K562 (cell line): ENCODE data around the gene PKLR. TPM values are rescaled to one million over a fixed set of nuclear protein-coding genes. Genes with fewer than 3 reads are reported as not detected.

Experiments used
- BCL6 ChIP-seq: fragments of 250-450 bp; sonication (Bioruptor Pico); IDR thresholded peaks from 2 replicates; pipeline ENCODE4 v1.4.0; 2020
- CHD1 ChIP-seq: fragments of 200-600 bp; sonication (generic); IDR thresholded peaks from one replicate; pipeline ENCODE4 v1.6.1; 2012; ENCODE audit warnings: mild to moderate bottlenecking, moderate library complexity, low read length, inconsistent platforms
- DACH1 ChIP-seq: fragments of 450-650 bp; IDR thresholded peaks from 2 replicates; pipeline ENCODE4 v1.6.1; 2018; ENCODE audit not compliant: partially characterized antibody
- EGR1 ChIP-seq: fragments of 450-650 bp; conservative IDR thresholded peaks from 2 replicates; pipeline ENCODE4 v1.6.1; 2017; ENCODE audit warnings: mild to moderate bottlenecking
- ELF1 ChIP-seq: fragments of 200-800 bp; sonication (Bioruptor generic); IDR thresholded peaks from 2 replicates; pipeline ENCODE4 v1.6.1; 2016; ENCODE audit warnings: missing genetic modification characterization, missing compliant biosample characterization
- ELF4 ChIP-seq: fragments of 450-650 bp; formaldehyde crosslinking; IDR thresholded peaks from 2 replicates; pipeline ENCODE4 v1.4.0; 2022; ENCODE audit warnings: missing genetic modification characterization
- EP400 ChIP-seq: fragments of 450-650 bp; IDR thresholded peaks from 2 replicates; pipeline ENCODE4 v1.6.1; 2017; ENCODE audit warnings: antibody characterized with exemption, mild to moderate bottlenecking, moderate library complexity
- HDAC6 ChIP-seq: IDR thresholded peaks from 2 replicates; pipeline ENCODE4 v1.6.1; 2012; ENCODE audit warnings: low read depth, mild to moderate bottlenecking, control low read depth, inconsistent platforms, low read length, moderate library complexity
- HNRNPL ChIP-seq: fragments of 200-400 bp; formaldehyde crosslinking; IDR thresholded peaks from 2 replicates; pipeline ENCODE4 v1.6.1; 2017; ENCODE audit warnings: low read depth, mild to moderate bottlenecking, low read length
- NCOR1 ChIP-seq: fragments of 450-650 bp; IDR thresholded peaks from 2 replicates; pipeline ENCODE4 v1.6.1; 2016; ENCODE audit warnings: mild to moderate bottlenecking, moderate library complexity
- PHTF2 ChIP-seq: fragments of 250-450 bp; sonication (Bioruptor Pico); IDR thresholded peaks from 2 replicates; pipeline ENCODE4 v1.5.0; 2021; ENCODE audit warnings: mild to moderate bottlenecking
- PML ChIP-seq: IDR thresholded peaks from 2 replicates; pipeline ENCODE4 v1.6.1; 2012; ENCODE audit warnings: low read length, inconsistent platforms
- POLR2A ChIP-seq: fragments of 450-650 bp; conservative IDR thresholded peaks from 2 replicates; pipeline ENCODE4 v1.6.1; 2016
- SMAD1 ChIP-seq: fragments of 150-350 bp; IDR thresholded peaks from 2 replicates; pipeline ENCODE4 v1.6.1; 2014; ENCODE audit warnings: low read length, low read depth; ENCODE audit not compliant: partially characterized antibody
- TBP ChIP-seq: optimal IDR thresholded peaks from 2 replicates; pipeline ENCODE3; 2011; ENCODE audit warnings: low read depth, low read length, improper control_type of control experiment
- ZNF175 ChIP-seq: fragments of 200-800 bp; sonication (Bioruptor generic); IDR thresholded peaks from 2 replicates; pipeline ENCODE4 v1.6.1; 2016; ENCODE audit warnings: low read depth, mild to moderate bottlenecking, missing genetic modification characterization, missing compliant biosample characterization
- ZNF217 ChIP-seq: sonication (generic); formaldehyde crosslinking; IDR thresholded peaks from 2 replicates; pipeline ENCODE4 v1.8.0; 2022; ENCODE audit warnings: mild to moderate bottlenecking, missing genetic modification reagents
- polyA plus RNA-seq, 8 experiments: library from polyadenylated mRNA; depleted of rRNA in 4 of 8; stranded (reverse) in 5 of 8; unstranded in 3 of 8; fragments of >200 nt; fragmentation: Nextera tagmentation in 2 of 8; fragmentation: Illumina TruSeq in 1 of 8; extraction: Ambion mirVana in 2 of 8; extraction: Trizol in 1 of 8; gene quantifications; 2 replicates each; pipeline versions ENCODE4 v1.2.1 to v1.2.3, GENCODE V29; 2011 to 2014; ENCODE audit warnings: inconsistent platforms in 1 of 8, missing spikeins in 1 of 8
- total RNA-seq, 7 experiments: library from RNA; depleted of rRNA in 6 of 7; stranded (reverse); fragments of >200 nt in 6 of 7; fragmentation: Illumina TruSeq in 2 of 7; extraction: Trizol in 2 of 7; gene quantifications; 2 replicates each; pipeline versions ENCODE4 v1.2.1 to v1.2.3, GENCODE V29; 2011 to 2021; ENCODE audit warnings: low replicate concordance in 1 of 7
- TF ChIP-seq, protein P1 (sequence below): fragments of 450-650 bp; IDR thresholded peaks from 2 replicates; pipeline ENCODE4 v1.6.1; 2016
- TF ChIP-seq, protein P2 (sequence below), 3 experiments: fragments of 200-800 bp in 1 of 3; fragments of 250-450 bp in 1 of 3; fragments of 450-650 bp in 1 of 3; sonication (Bioruptor Pico) in 1 of 3; sonication (Bioruptor generic) in 1 of 3; formaldehyde crosslinking in 1 of 3; IDR thresholded peaks; 2 replicates each; pipeline versions ENCODE4 v1.6.1 to v1.8.0; 2016 to 2022; ENCODE audit warnings: mild to moderate bottlenecking in 2 of 3, missing genetic modification characterization in 2 of 3, missing compliant biosample characterization in 1 of 3, moderate library complexity in 1 of 3
- TF ChIP-seq, protein P3 (sequence below): fragments of 450-650 bp; IDR thresholded peaks from 2 replicates; pipeline ENCODE4 v1.6.1; 2016; ENCODE audit warnings: low read depth, mild to moderate bottlenecking, moderate library complexity
- TF ChIP-seq, protein P4 (sequence below): IDR thresholded peaks from 2 replicates; pipeline ENCODE4 v1.6.1; 2011; ENCODE audit not compliant: insufficient read length; ENCODE audit errors: extremely low read depth

Gene PKLR
- total and polyA plus RNA-seq, 9 of the 15 experiments (the other 6 are each of a cell fraction or from before 2014, with no cell fraction given) = 10.7 to 78.4 (median 38.2) TPM

DNA sequence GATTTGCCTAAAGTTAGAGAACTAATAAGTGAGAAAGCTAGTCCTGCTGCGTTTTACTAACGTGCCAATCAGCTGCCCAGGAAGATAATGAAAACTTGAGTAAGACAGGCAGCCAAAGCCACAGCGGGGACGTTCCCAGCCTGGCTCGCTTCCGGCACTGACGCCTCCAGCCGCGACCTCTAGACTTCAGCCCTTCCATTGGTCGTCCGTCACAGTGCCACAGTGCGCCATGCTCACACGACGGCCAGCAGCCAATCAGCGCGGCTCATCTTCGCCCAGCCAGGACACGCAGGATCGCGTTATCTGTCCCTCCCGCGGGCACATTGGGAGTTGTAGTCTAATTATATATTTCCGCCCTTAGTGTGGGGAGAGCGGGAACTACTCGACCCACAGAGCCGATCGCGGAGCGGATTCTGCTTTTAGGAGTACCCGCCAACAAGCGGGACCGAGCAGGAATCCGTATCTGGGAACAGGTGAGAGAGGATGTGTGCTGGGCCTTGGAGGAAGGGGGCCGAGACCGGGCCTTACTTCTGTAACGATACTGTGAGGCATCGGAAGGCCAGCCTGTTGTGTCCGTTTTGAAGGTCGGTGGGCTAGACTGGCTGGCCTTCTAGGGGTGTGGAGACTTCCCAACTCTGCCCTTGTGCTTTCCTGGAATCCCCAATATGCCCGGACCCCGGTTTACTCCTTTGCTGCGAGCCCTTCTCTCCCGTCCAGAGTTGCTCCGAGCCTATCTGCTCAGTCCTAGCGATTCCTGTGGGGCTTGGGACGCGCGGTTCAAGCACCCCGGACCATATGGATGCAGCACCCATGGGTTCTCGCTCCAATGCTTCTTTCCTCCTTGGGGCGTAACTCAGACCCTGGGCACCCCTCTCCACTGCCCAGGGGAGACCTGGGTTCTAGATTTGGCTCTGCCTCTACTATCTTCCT is 7.5 kb upstream of the PKLR start, which contains the start of gene FDPS (continued):
- TF ChIP-seq PML (peak; percentile 17; the same call in 1 of the 2 replicates), EP400 (peak; percentile 87), ZNF175 (no peak; the same call in 1 of the 2 replicates), TBP (peak; percentile 78), CHD1 (no peak), SMAD1 (peak; percentile 42), POLR2A (peak; percentile 89), ELF4 (CRISPR knock-in tag) (no peak), ELF1 (tag) (peak; percentile 96), DACH1 (peak; percentile 82), PHTF2 (CRISPR knock-in tag) (no peak), BCL6 (CRISPR knock-in tag) (no peak), HDAC6 (no peak), ZNF217 (CRISPR knock-in tag) (no peak), HNRNPL (peak; percentile 54; the same call in 1 of the 2 replicates), EGR1 (peak; percentile 34; the same call in 1 of the 2 replicates), NCOR1 (no peak)
- TF ChIP-seq, protein P1, sequence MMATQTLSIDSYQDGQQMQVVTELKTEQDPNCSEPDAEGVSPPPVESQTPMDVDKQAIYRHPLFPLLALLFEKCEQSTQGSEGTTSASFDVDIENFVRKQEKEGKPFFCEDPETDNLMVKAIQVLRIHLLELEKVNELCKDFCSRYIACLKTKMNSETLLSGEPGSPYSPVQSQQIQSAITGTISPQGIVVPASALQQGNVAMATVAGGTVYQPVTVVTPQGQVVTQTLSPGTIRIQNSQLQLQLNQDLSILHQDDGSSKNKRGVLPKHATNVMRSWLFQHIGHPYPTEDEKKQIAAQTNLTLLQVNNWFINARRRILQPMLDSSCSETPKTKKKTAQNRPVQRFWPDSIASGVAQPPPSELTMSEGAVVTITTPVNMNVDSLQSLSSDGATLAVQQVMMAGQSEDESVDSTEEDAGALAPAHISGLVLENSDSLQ = peak; percentile 95
- TF ChIP-seq, protein P2, sequence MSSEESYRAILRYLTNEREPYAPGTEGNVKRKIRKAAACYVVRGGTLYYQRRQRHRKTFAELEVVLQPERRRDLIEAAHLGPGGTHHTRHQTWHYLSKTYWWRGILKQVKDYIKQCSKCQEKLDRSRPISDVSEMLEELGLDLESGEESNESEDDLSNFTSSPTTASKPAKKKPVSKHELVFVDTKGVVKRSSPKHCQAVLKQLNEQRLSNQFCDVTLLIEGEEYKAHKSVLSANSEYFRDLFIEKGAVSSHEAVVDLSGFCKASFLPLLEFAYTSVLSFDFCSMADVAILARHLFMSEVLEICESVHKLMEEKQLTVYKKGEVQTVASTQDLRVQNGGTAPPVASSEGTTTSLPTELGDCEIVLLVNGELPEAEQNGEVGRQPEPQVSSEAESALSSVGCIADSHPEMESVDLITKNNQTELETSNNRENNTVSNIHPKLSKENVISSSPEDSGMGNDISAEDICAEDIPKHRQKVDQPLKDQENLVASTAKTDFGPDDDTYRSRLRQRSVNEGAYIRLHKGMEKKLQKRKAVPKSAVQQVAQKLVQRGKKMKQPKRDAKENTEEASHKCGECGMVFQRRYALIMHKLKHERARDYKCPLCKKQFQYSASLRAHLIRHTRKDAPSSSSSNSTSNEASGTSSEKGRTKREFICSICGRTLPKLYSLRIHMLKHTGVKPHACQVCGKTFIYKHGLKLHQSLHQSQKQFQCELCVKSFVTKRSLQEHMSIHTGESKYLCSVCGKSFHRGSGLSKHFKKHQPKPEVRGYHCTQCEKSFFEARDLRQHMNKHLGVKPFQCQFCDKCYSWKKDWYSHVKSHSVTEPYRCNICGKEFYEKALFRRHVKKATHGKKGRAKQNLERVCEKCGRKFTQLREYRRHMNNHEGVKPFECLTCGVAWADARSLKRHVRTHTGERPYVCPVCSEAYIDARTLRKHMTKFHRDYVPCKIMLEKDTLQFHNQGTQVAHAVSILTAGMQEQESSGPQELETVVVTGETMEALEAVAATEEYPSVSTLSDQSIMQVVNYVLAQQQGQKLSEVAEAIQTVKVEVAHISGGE (CRISPR knock-in tag; IDR thresholded peaks at IDR 0.05) = peak in 1 of 3 experiments; percentile 80; a peak in 2 of 6 replicates
- TF ChIP-seq, protein P3, sequence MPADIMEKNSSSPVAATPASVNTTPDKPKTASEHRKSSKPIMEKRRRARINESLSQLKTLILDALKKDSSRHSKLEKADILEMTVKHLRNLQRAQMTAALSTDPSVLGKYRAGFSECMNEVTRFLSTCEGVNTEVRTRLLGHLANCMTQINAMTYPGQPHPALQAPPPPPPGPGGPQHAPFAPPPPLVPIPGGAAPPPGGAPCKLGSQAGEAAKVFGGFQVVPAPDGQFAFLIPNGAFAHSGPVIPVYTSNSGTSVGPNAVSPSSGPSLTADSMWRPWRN = no peak; the same call in 1 of the 2 replicates
- TF ChIP-seq, protein P4, sequence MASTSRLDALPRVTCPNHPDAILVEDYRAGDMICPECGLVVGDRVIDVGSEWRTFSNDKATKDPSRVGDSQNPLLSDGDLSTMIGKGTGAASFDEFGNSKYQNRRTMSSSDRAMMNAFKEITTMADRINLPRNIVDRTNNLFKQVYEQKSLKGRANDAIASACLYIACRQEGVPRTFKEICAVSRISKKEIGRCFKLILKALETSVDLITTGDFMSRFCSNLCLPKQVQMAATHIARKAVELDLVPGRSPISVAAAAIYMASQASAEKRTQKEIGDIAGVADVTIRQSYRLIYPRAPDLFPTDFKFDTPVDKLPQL = peak; percentile 15
